HUDEP-2 (cell line): ENCODE data around the gene FBP1.
A peak's percentile ranks its signal among the peaks of the same experiment; 100 is the strongest.
"Not testable (repeated sequence)": the region's sequence is repeated elsewhere in the genome, so short reads cannot be mapped to it uniquely, and the experiment has no call there.

ENCODE experiments used
- DNase-seq, 76 experiments: peaks; one replicate each; lab custom pipeline; 2025; ENCODE audit not compliant: unreplicated experiment in 76 of 76; lab: John Stamatoyannopoulos, UW

The FBP1 gene

GRCh38 chr9:94623253-94623652, 16.1 kb downstream of the FBP1 start:
- DNase-seq = peak in 55 of 76 experiments; percentile 4 to 66 (median 36)

GRCh38 chr9:94622087-94622800, 17.1 kb downstream of the FBP1 start:
- DNase-seq = no peak

GRCh38 chr9:94619026-94619425, 20.3 kb downstream of the FBP1 start:
- DNase-seq = no peak

- peak in 1 of 76 experiments; percentile 1 for DNase-seq
Measured at GRCh38 chr9:94613003-94613402, 26.3 kb downstream of the FBP1 start.

GRCh38 chr9:94612071-94612470, 27.2 kb downstream of the FBP1 start:
- DNase-seq = no peak

GRCh38 chr9:94611638-94612068, 27.7 kb downstream of the FBP1 start:
- DNase-seq = no peak

GRCh38 chr9:94610181-94610606, 29.1 kb downstream of the FBP1 start:
- no peak for DNase-seq

- DNase-seq = no peak
Measured at GRCh38 chr9:94607423-94607691, 32.0 kb downstream of the FBP1 start.

GRCh38 chr9:94606646-94607422, 32.5 kb downstream of the FBP1 start:
- DNase-seq = no peak

- DNase-seq = peak in 58 of 76 experiments; percentile 4 to 67 (median 34)
Measured at GRCh38 chr9:94603259-94604160, 35.8 kb downstream of the FBP1 start.

GRCh38 chr9:94602666-94603065, 36.7 kb downstream of the FBP1 start:
- DNase-seq = no peak

GRCh38 chr9:94600715-94601114, 38.6 kb downstream of the FBP1 start:
- DNase-seq = no peak

- DNase-seq = no peak
Measured at GRCh38 chr9:94600258-94600657, 39.1 kb downstream of the FBP1 start.

GRCh38 chr9:94599102-94599501, 40.2 kb downstream of the FBP1 start:
- DNase-seq = no peak

GRCh38 chr9:94593459-94594345, 45.6 kb downstream of the FBP1 start, which contains the start of gene FBP2:
TSS of gene FBP2 (minus strand) at chr9:94593824. CDS start at chr9:94593726, 98 bp downstream.
- no peak for DNase-seq

GRCh38 chr9:94592683-94593082, 46.6 kb downstream of the FBP1 start:
- not testable (repeated sequence) for DNase-seq

- no peak for DNase-seq
Measured at GRCh38 chr9:94591876-94592275, 47.4 kb downstream of the FBP1 start.

GRCh38 chr9:94591046-94591545, 48.2 kb downstream of the FBP1 start:
- not testable (repeated sequence) for DNase-seq

GRCh38 chr9:94588681-94589080, 50.6 kb downstream of the FBP1 start:
- no peak for DNase-seq

GRCh38 chr9:94586814-94587213, 52.5 kb downstream of the FBP1 start:
- no peak for DNase-seq
